SK-N-SH treated with all-trans-retinoic acid at 6 μM for 48 hours (cell line): ENCODE measurements around the gene LPAR2.

ENCODE experiments used
- ATAC-seq: fragments of 200-7000 bp; cut with Tn5 transposase; 3 replicates; pipeline ENCODE4 v1.9.1; 2020; ENCODE audit warnings: mild to moderate bottlenecking, moderate library complexity
- ARNTL ChIP-seq: fragments of 450-650 bp; formaldehyde crosslinking; IDR thresholded peaks from 2 replicates; pipeline ENCODE4 v1.5.0; 2020; ENCODE audit warnings: low read depth, mild to moderate bottlenecking, moderate library complexity, borderline replicate concordance
- CSDC2 ChIP-seq: fragments of 250-450 bp; sonication (Bioruptor Pico); IDR thresholded peaks from 2 replicates; pipeline ENCODE4 v1.5.0; 2020; ENCODE audit warnings: mild to moderate bottlenecking, moderate library complexity
- ESRRG ChIP-seq: fragments of 250-450 bp; sonication (Bioruptor Pico); IDR thresholded peaks from 2 replicates; pipeline ENCODE4 v1.6.1; 2021; ENCODE audit warnings: mild to moderate bottlenecking
- OSR1 ChIP-seq: fragments of 250-450 bp; sonication (Bioruptor Pico); IDR thresholded peaks from 2 replicates; pipeline ENCODE4 v1.8.0; 2022; ENCODE audit warnings: moderate library complexity, mild to moderate bottlenecking, inconsistent platforms
- PATZ1 ChIP-seq: fragments of 250-450 bp; sonication (Bioruptor Pico); IDR thresholded peaks from 2 replicates; pipeline ENCODE4 v1.8.0; 2020; ENCODE audit warnings: mild to moderate bottlenecking, moderate library complexity, borderline replicate concordance
- PPARA ChIP-seq: fragments of 250-450 bp; sonication (Bioruptor Pico); IDR thresholded peaks from 2 replicates; pipeline ENCODE4 v1.5.0; 2020; ENCODE audit warnings: mild to moderate bottlenecking, borderline replicate concordance
- RARB ChIP-seq: fragments of 250-450 bp; sonication (Bioruptor Pico); IDR thresholded peaks from 2 replicates; pipeline ENCODE4 v1.8.0; 2021; ENCODE audit warnings: mild to moderate bottlenecking, moderate library complexity
- SNAI2 ChIP-seq: fragments of 250-450 bp; sonication (Bioruptor Pico); IDR thresholded peaks from 2 replicates; pipeline ENCODE4 v1.5.0; 2020; ENCODE audit warnings: mild to moderate bottlenecking, moderate library complexity
- TCF4 ChIP-seq: fragments of 250-450 bp; sonication (Bioruptor Pico); IDR thresholded peaks from 2 replicates; pipeline ENCODE4 v1.8.0; 2021; ENCODE audit warnings: mild to moderate bottlenecking, moderate library complexity, borderline replicate concordance
- TOX ChIP-seq: fragments of 250-450 bp; sonication (Bioruptor Pico); IDR thresholded peaks from 2 replicates; pipeline ENCODE4 v1.8.0; 2021; ENCODE audit warnings: mild to moderate bottlenecking, moderate library complexity, borderline replicate concordance
- TSHZ2 ChIP-seq: fragments of 250-450 bp; sonication (Bioruptor Pico); IDR thresholded peaks from 2 replicates; pipeline ENCODE4 v1.5.0; 2020; ENCODE audit warnings: mild to moderate bottlenecking, moderate library complexity
- ZC3H10 ChIP-seq: fragments of 250-450 bp; sonication (Bioruptor Pico); IDR thresholded peaks from 2 replicates; pipeline ENCODE4 v1.5.1; 2021; ENCODE audit warnings: mild to moderate bottlenecking, moderate library complexity
- ZFP3 ChIP-seq: fragments of 250-450 bp; sonication (Bioruptor Pico); IDR thresholded peaks from 2 replicates; pipeline ENCODE4 v1.5.0; 2020; ENCODE audit warnings: mild to moderate bottlenecking, moderate library complexity
- ZFP30 ChIP-seq: fragments of 450-650 bp; formaldehyde crosslinking; IDR thresholded peaks from 2 replicates; pipeline ENCODE4 v1.5.0; 2022; ENCODE audit warnings: mild to moderate bottlenecking, moderate library complexity
- ZNF565 ChIP-seq: fragments of 450-650 bp; formaldehyde crosslinking; conservative IDR thresholded peaks from 2 replicates; pipeline ENCODE4 v1.5.0; 2020; ENCODE audit warnings: low read depth, mild to moderate bottlenecking, moderate library complexity
- ZNF70 ChIP-seq: fragments of 450-650 bp; formaldehyde crosslinking; IDR thresholded peaks from 2 replicates; pipeline ENCODE4 v1.5.0; 2020; ENCODE audit warnings: mild to moderate bottlenecking, moderate library complexity
- ZNF8 ChIP-seq: fragments of 450-650 bp; formaldehyde crosslinking; IDR thresholded peaks from 2 replicates; pipeline ENCODE4 v1.5.0; 2020; ENCODE audit warnings: mild to moderate bottlenecking, moderate library complexity
- TF ChIP-seq, protein P1 (sequence below): fragments of 250-450 bp; sonication (Bioruptor Pico); IDR thresholded peaks from 2 replicates; pipeline ENCODE4 v1.8.0; 2021; ENCODE audit warnings: low read depth, mild to moderate bottlenecking, moderate library complexity, borderline replicate concordance
- TF ChIP-seq, protein P2 (sequence below): fragments of 250-450 bp; sonication (Bioruptor Pico); IDR thresholded peaks from 2 replicates; pipeline ENCODE4 v1.5.1; 2020; ENCODE audit warnings: low read depth, mild to moderate bottlenecking, moderate library complexity

The LPAR2 gene

GRCh38 chr19:19674315-19674714, 46.3 kb upstream of the LPAR2 start:
- ATAC-seq, result no peak
- TF ChIP-seq ZNF70 (CRISPR knock-in tag), result no peak

GRCh38 chr19:19672816-19673215, 44.8 kb upstream of the LPAR2 start:
- no peak for ATAC-seq
- TF ChIP-seq RARB, result no peak
- TF ChIP-seq PATZ1 (CRISPR knock-in tag), result no peak
- TF ChIP-seq PPARA (CRISPR knock-in tag), result no peak
- TF ChIP-seq, protein P1, sequence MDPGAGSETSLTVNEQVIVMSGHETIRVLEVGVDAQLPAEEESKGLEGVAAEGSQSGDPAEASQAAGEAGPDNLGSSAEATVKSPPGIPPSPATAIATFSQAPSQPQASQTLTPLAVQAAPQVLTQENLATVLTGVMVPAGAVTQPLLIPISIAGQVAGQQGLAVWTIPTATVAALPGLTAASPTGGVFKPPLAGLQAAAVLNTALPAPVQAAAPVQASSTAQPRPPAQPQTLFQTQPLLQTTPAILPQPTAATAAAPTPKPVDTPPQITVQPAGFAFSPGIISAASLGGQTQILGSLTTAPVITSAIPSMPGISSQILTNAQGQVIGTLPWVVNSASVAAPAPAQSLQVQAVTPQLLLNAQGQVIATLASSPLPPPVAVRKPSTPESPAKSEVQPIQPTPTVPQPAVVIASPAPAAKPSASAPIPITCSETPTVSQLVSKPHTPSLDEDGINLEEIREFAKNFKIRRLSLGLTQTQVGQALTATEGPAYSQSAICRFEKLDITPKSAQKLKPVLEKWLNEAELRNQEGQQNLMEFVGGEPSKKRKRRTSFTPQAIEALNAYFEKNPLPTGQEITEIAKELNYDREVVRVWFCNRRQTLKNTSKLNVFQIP (CRISPR knock-in tag), result no peak
- TF ChIP-seq ZC3H10 (CRISPR knock-in tag), result no peak
- TF ChIP-seq ESRRG (CRISPR knock-in tag), result no peak
- no peak for TF ChIP-seq TCF4 (CRISPR knock-in tag)
- TF ChIP-seq ZNF8, result no peak
- no peak for TF ChIP-seq ARNTL (CRISPR knock-in tag)

GRCh38 chr19:19670070-19670551, 42.1 kb upstream of the LPAR2 start:
- no peak for ATAC-seq
- TF ChIP-seq TOX (CRISPR knock-in tag) (no peak), SNAI2 (CRISPR knock-in tag) (no peak), ZNF8 (no peak), CSDC2 (no peak), PPARA (CRISPR knock-in tag) (no peak), ESRRG (CRISPR knock-in tag) (no peak), ZFP3 (CRISPR knock-in tag) (no peak), ZNF565 (CRISPR knock-in tag) (no peak), TSHZ2 (CRISPR knock-in tag) (no peak), PATZ1 (CRISPR knock-in tag) (no peak), OSR1 (no peak), ZFP30 (CRISPR knock-in tag) (no peak)
- TF ChIP-seq, protein P2, sequence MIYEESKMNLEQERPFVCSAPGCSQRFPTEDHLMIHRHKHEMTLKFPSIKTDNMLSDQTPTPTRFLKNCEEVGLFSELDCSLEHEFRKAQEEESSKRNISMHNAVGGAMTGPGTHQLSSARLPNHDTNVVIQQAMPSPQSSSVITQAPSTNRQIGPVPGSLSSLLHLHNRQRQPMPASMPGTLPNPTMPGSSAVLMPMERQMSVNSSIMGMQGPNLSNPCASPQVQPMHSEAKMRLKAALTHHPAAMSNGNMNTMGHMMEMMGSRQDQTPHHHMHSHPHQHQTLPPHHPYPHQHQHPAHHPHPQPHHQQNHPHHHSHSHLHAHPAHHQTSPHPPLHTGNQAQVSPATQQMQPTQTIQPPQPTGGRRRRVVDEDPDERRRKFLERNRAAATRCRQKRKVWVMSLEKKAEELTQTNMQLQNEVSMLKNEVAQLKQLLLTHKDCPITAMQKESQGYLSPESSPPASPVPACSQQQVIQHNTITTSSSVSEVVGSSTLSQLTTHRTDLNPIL, result no peak
